BE2C (cell line): ENCODE measurements around the gene CLOCK.

ENCODE experiments used
- DNase-seq: peaks from one replicate; pipeline ENCODE4 v3.0.0-alpha.2; 2020
- H3K27me3 ChIP-seq: fragments of 250-450 bp; sonication (Bioruptor Pico); 2 replicates; pipeline ENCODE4 v1.5.1; 2020; ENCODE audit warnings: mild to moderate bottlenecking
- H3K36me3 ChIP-seq: fragments of 250-450 bp; sonication (Bioruptor Pico); 2 replicates; pipeline ENCODE4 v1.5.1; 2020; ENCODE audit warnings: mild to moderate bottlenecking
- H3K4me1 ChIP-seq: fragments of 250-450 bp; sonication (Bioruptor Pico); 2 replicates; pipeline ENCODE4 v1.5.1; 2020
- H3K4me3 ChIP-seq: 2 replicates; pipeline ENCODE4 v1.5.1; 2011; ENCODE audit warnings: low read depth, low read length
- H3K9me3 ChIP-seq: fragments of 250-450 bp; sonication (Bioruptor Pico); 2 replicates; pipeline ENCODE4 v1.5.1; 2020
- TF ChIP-seq, protein P1 (sequence below): IDR thresholded peaks from 2 replicates; pipeline ENCODE4 v1.5.1; 2012; ENCODE audit warnings: mild to moderate bottlenecking, low read depth, low read length

The CLOCK gene

DNA sequence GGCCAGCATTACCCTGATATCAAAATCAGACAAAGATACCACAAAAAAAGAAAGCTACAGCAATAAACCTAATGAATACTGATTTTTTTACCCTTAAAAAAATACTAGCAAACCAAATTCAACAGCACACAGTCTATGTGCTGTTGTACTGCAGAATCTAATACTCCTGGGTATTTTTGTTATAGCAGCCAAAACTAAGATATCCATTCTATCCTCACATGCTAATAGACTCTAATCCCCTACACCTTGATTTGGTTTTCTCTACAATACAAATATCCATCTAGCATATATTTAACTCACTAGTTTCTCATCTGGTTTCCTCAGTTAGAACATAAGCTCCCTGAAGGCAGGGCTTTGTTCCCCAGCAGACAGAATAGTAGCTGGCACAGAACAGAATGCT is 12.4 kb downstream of the CLOCK start:
- no peak overlapping the region for H3K4me3 ChIP-seq

DNA sequence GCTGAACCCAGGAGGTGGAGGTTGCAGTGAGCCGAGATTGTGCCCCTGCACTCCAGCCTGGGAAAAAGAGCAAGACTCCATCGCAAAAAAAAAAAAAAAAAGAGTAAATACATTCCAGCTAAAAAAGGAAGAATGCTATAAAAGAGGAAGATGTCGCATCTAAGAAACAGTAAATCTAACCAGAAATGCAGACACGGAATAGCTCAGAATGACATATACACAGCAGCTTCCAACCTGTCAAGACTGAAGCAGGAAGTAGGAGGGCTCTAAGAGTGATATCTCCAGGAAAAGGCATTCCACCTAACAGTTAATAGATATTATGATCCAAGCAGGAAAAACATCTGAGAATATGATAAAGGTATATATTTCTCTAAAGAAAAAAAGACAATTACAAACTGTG is 16.0 kb downstream of the CLOCK start:
- no peaks in the 10 kb centered on the region for H3K4me1 ChIP-seq
- H3K36me3 ChIP-seq: no peaks in the 10 kb centered on the region
- H3K27me3 ChIP-seq: no peaks in the 10 kb centered on the region
- no peak for DNase-seq
- no peaks in the 10 kb centered on the region; the same call in 1 of the 2 replicates for H3K9me3 ChIP-seq
- TF ChIP-seq, protein P1, sequence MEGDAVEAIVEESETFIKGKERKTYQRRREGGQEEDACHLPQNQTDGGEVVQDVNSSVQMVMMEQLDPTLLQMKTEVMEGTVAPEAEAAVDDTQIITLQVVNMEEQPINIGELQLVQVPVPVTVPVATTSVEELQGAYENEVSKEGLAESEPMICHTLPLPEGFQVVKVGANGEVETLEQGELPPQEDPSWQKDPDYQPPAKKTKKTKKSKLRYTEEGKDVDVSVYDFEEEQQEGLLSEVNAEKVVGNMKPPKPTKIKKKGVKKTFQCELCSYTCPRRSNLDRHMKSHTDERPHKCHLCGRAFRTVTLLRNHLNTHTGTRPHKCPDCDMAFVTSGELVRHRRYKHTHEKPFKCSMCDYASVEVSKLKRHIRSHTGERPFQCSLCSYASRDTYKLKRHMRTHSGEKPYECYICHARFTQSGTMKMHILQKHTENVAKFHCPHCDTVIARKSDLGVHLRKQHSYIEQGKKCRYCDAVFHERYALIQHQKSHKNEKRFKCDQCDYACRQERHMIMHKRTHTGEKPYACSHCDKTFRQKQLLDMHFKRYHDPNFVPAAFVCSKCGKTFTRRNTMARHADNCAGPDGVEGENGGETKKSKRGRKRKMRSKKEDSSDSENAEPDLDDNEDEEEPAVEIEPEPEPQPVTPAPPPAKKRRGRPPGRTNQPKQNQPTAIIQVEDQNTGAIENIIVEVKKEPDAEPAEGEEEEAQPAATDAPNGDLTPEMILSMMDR: no peak
- H3K4me3 ChIP-seq: no peak overlapping the region

More for the DNA sequence above, 12.4 kb downstream of the CLOCK start:
- no peaks in the 10 kb centered on the region for H3K4me1 ChIP-seq
- DNase-seq: no peak
- TF ChIP-seq, protein P1: no peak
- no peaks in the 10 kb centered on the region for H3K27me3 ChIP-seq
- H3K9me3 ChIP-seq: no peaks in the 10 kb centered on the region; the same call in 1 of the 2 replicates
- H3K36me3 ChIP-seq: no peaks in the 10 kb centered on the region

DNA sequence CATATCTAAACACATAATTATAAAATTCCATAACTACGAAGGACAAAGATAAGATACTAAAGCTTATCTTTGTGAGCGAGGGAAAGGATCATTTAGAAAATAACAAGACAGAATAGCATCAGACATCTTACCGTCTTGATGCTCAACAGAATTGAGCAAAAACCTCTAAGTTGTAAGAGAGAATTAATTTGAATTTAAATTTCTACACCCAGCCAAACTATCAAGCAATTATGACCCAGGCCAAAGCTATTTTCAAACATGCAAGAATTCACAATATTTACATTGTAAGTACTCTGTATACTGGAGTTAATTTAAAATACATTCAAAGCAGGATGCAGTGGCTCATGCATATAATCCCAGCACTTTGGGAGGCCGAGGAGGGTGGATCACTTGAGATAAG is 16.5 kb downstream of the CLOCK start:
- no peak for DNase-seq
- Histone ChIP-seq H3K36me3 (no peaks in the 10 kb centered on the region), H3K4me3 (no peak overlapping the region), H3K4me1 (no peaks in the 10 kb centered on the region), H3K27me3 (no peaks in the 10 kb centered on the region), H3K9me3 (no peaks in the 10 kb centered on the region; the same call in 1 of the 2 replicates)
- TF ChIP-seq, protein P1: no peak

DNA sequence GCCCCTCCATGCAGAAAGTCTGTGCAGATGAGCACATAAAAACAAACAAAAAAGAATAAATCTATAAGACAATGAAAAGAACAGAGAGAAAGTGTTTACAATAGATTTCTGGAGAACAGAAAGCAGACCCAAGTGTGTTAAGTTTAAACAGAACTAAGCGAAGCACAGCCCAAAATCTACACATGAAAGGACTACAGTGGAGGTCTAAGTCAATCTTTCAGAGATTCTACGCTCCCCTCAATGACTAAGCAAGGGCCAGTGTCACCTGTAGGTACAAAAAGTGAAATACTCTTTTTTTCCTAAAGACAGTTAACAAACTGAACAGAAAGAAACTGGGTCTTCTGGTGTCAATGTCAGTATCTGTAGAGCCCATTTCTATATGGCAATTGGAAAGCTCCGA is 18.2 kb downstream of the CLOCK start:
- no peaks in the 10 kb centered on the region for H3K4me1 ChIP-seq
- H3K9me3 ChIP-seq: no peaks in the 10 kb centered on the region
- TF ChIP-seq, protein P1: no peak
- no peaks in the 10 kb centered on the region for H3K27me3 ChIP-seq
- no peak overlapping the region for H3K4me3 ChIP-seq
- no peak for DNase-seq
- H3K36me3 ChIP-seq: no peaks in the 10 kb centered on the region

DNA sequence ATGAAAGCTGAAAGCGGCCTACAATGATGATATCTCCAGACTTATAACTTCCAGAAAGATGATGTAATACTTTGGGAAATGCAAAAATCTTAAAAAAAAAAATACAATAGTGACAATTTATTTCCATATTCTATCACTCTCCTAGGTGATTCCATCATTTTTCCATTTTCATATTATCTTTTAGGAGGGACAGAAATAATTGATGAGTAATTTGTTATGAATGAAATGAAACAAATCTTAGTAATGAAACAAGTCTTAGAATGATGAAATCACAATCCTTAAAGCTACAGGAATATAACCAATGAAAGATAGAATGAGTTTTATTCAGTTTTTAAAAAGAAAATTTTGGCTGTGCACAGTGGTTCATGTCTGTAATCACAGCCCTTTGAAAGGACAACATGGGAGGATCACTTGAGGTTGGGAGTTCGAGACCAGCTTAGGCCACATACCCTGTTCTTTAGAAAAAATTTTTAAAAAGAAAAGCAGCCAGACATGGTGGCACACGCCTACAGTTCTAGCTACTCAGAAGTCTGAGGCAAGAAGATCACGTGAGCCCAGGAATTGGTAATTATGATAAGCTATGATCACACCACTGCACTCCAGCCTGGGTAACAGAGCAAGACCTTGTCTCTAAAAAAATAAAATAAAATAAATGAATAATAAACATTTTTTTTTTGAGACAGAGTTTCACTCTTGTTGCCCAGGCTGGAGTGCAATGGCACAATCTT is 21.7 kb downstream of the CLOCK start:
- no peak for DNase-seq
- Histone ChIP-seq H3K4me3 (no peak overlapping the region), H3K9me3 (no peaks in the 10 kb centered on the region), H3K36me3 (no peaks in the 10 kb centered on the region), H3K4me1 (no peaks in the 10 kb centered on the region), H3K27me3 (no peaks in the 10 kb centered on the region)
- TF ChIP-seq, protein P1: no peak

DNA sequence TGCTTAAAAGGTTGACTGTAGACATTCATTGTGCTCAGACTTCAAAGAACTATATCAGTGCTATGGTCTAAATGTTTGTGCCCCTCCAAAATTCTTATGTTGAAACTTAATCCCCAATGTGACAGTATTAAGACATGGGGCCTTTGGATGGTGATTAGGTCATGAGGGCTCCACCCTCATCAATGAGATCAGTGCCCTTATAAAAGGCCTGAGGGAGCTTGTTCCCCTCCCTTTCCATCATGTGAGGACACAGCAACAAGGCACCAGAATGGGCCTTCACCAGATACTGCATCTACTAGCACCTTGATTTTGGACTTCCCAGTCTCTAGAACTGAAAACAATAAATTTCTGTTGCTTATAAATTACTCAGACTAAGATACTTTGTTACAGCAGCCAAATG is 28.3 kb downstream of the CLOCK start:
- TF ChIP-seq, protein P1: no peak
- Histone ChIP-seq H3K27me3 (no peaks in the 10 kb centered on the region), H3K36me3 (no peaks in the 10 kb centered on the region), H3K4me3 (no peak overlapping the region), H3K4me1 (no peaks in the 10 kb centered on the region), H3K9me3 (no peaks in the 10 kb centered on the region)
- DNase-seq: no peak
